HG03432 (cell line): ENCODE data around the gene MAGI3.
"Not testable (repeated sequence)": the region's sequence is repeated elsewhere in the genome, so short reads cannot be mapped to it uniquely, and the experiment has no call there.

Source experiments
- ATAC-seq: cut with Tn5 transposase; IDR thresholded peaks from one replicate; pipeline ENCODE4 v1.9.1; 2021; ENCODE audit warnings: mild to moderate bottlenecking, moderate library complexity; ENCODE audit not compliant: unreplicated experiment

Gene MAGI3

DNA sequence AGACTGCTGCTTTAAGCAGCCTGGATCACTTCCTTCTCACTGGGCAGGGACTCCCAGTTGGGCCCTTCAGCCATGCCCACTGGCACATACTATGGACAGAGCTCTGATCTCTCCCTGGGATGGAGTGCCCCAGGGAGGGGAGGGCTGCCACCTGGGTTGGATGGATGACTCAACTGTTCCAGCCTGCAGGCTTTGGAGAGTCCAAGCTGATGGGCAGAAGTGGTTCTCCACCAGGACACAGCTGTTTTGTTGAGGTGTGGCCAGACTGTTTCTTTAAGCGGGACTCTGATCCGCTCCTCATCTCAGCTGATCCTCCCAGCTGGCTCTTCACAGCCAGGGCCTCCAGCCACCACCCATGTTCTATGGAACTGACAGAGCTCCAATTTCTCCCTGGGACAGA is 166.9 kb downstream of the MAGI3 start:
- ATAC-seq, result no peak

DNA sequence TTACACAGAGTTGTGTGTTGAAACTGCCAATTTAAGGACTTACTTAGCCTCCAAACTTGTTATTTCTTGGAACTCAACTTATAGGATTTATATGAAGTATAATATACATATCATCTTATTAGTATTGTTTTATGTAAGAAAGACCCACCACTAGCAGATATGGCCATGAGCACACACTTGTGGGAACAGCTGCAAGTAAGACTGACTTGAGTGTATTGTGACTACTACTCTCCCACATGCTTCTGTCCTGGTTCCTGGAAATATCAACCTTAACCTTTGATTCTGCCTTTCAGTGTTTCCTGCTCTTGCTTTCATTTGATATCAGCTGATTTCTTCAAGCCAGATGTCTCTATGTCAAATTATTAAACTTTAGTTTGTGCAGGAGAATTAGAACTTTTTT is 175.3 kb downstream of the MAGI3 start:
- ATAC-seq, result no peak

DNA sequence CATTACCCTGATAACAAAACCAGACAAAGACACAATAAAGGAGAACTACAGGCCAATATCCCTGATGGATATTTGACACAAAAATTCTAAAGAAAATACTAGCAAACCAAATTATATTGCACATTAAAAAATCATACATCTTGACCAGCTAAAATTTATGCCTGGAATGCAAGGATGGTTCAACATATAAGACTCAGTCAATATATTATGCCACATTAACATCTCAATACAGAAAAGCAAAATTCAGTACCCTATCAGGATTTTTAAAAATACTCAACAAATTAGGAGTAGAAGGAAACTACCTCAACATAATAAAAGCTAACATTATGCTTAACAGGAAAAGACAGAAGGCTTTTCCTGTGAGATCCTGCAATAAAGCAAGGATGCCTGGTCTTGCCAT is 177.1 kb downstream of the MAGI3 start:
- ATAC-seq, result no peak

DNA sequence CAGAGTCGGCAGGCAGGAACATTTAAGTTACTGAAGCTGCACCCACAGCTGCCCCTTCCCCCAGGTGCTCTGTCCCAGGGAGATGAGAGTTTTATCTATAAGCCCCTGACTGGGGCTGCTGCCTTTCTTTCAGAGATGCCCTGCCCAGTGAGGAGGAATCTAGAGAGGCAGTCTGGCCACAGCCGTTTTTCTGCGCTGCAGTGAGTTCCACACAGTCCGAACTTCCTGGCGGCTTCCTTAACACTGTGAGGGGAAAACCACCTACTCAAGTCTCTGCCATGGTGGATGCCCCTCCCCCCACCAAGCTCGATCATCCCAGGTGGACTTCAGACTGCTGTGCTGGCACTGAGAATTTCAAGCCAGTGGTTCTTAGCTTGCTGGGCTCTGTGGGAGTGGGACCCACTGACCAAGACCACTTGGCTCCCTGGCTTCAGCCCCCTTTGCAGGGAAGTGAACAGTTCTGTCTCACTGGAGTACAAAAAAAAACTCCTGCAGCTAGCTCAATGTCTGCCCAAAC is 185.5 kb downstream of the MAGI3 start:
- ATAC-seq, result not testable (repeated sequence)

DNA sequence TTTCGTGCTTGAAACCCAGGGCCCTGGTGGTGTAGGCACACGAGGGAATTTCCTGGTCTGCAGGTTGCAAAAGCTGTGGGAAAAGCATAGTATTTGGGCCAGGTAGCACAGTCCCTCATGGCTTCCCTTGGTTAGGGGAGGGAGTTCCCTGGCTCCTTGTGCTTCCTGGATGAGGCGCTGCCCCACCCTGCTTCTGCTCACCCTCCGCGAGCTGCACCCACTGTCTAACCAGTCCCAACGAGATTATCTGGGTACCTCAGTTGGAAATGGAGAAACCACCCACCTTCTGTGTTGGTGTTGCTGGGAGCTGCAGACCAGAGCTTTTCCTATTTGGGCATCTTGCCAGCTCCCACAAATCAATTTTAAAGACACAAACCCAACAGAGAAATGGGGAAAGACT is 186.0 kb downstream of the MAGI3 start:
- ATAC-seq, result no peak

DNA sequence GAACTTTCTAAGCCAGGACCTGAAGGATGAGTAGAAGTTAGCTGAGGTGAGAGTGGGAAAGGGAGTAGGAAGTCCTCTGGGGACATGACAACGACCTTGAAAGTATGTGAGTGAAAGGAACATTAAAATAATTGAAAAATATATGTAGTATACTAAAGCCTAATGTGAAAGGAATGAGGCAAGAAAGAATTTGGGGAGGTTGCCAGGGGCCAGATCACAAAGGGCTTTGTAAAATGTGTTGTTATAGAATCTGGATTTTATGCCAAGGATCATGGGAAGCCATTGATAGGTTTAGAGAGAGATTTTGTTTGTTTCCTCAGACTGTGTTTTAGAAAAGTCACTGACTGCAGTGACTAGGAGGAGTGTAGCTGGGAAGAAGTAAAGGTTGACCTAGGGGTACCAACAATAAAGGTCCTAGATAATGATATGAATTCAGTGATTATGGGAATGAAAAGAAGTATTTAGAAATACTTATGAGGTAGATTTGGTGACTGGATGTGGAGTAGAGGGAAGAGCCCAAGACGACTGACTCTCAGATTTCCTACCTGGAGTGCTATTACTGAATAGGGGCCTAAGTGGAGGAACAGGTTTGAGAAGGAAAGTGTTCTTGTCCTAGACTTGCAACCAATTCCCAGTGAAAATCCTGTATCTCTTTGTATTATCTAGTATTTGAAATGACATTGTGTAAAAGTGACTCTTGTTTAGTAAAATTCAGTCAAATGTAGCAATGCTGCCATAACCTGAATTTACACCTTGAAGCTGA is 189.1 kb downstream of the MAGI3 start:
- ATAC-seq, result no peak

DNA sequence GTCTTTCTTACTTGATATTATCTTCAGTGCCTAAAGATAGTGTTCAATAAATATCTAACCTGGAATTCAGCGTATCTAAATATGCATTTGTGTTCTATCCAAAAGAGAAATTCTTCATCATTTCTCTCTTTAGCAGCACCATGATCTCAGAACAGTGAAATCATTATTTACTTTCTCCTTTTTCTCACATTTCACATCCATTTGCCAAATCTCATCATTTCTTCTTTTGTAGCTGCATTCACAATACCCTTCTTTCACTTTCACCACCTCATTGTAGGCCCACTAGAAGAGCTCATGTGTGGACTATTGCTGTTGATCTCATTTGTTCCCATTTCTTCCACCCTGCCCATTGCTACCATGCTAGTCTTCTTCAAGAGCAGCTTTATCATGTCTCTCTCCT is 191.0 kb downstream of the MAGI3 start:
- ATAC-seq, result no peak

DNA sequence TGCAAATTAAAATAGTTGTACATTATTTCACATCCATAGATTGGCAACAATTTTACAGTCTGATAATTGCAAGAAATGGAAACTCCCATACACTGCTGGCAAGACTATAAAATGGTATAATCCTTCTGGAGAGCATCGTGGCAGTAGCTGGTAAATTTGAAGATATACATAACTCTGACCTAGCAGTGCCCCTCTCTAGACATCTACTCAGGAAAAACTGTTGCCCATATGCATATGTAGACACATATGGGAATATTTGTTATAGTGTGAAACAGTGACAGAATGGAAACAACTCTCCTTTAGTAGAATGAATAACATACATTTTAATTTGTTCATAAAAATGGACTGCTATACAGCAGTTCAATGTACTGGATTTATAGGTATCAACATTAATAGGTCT is 191.8 kb downstream of the MAGI3 start:
- ATAC-seq, result no peak

DNA sequence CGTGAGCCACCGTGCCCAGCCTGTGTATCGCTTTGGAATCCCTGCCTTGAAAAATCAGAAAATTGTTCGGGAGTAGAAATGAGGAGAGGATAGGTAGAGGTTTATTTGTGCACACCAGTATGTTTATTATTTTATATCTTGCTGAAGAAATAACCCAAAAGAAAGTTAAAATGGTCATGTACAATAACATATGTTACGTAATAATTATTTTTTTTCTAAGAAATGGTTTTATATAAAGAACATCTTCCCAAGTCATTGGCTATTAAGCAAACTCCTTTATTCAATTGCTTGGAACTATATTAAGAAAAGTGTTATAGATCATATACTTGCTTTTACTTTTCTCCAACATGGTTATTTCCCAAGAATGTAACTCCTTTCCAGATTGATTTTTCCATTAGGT is 197.2 kb downstream of the MAGI3 start:
- no peak for ATAC-seq

DNA sequence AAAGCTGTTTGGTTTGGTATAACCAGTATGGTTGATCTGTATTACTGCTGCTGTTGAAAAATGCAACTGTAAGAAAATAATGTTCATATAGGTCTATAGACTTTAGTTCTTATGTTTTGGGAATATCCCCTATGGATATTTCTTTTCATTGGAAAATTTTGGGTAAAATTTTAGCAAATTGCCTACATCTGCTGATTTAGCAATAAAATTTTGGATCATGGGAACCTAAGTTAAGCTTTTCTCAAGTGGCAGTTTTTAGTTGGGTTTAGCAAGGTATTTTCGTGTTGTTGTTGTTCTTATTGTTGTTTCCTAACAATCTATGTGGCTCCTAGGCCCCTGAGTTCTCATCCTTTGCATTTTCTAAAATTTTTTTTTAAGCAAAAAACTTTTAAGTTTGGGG is 201.9 kb downstream of the MAGI3 start:
- ATAC-seq, result no peak

DNA sequence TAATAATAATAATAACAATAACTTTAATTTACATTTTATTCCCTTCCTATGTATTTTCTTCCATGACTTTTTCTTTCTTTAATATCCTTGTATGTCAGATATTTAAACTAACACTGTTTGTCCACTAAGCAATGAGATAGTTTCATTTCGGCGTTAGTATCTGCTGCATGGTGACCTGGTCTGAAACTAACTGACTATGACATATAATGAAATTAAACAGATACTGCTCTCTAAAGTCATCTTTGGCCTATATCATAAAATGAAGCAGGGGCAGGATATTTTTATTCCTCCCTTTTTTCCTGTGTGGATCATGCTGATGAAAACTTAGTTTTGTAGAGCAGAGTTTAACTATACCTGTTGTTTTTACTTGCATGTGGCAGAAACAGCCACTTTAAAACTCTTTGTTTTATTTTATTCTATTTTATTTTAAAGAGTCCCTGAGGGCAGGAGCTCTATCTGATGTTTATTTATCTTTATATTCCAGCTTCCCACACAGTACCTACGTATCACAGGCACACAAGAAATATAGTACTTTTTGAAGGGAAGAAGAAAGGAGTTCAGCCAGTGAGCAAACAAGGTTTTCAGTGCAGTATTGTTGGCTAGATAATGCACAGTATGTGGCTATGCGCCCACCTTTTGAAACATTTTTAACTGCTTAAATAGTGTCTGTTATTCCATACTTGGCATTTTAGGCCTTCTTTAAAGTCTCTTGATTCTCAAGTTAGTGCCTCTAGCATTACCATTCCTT is 203.4 kb downstream of the MAGI3 start:
- no peak for ATAC-seq

DNA sequence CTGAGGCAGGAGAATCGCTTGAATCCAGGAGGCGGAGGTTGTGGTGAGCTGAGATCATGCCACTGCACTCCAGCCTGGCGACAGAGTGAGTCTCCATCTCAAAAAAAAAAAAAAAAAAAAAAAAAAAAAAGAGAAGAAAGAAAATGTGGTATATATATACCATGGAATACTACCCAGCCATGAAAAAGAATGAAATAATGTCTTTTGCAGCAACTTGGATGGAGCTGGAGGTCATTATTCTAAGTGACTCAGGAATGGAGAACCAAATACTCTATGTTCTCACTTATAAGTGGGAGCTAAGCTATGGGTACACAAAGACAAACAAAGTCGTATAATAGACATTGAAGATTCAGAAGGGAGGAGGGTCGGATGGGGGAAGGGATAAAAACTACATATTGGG is 214.2 kb downstream of the MAGI3 start:
- ATAC-seq, result not testable (repeated sequence)

DNA sequence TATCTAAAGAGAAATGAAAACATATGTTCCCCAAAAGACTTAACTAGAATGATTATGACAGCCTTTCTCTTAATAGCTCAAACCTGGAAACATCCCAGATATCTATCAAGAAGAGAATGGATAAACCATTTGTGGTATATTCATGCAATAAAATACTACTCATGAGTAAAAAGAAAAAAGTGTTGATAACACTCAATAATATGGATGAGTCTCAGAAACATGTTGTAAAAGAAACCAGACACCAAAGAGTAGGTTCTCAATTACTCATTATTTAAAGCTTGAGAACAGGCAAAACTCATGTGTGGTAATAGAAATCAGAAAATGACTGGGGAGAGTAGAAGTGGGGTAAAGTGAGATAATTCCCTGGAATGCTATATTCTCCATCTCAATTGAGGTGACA is 214.8 kb downstream of the MAGI3 start:
- ATAC-seq, result no peak

DNA sequence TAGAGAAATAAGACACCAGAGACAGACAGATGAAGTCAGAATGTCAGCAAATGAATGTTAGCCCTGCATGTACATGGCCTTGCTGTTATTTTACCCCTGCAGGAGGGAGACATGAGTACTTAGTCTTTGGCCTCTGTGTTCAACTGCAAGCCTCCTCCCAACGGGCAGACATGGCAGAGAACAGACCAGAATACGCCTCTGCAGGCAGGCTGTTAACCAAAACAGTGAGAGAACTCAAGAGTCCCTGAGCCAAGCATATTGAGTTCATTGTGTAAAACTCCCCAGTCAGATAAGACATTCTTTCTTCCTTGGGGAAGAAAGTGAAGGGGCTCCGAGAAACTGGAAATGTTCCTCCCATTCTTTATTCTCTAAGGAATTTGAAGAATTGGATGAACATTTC is 218.1 kb downstream of the MAGI3 start:
- no peak for ATAC-seq

DNA sequence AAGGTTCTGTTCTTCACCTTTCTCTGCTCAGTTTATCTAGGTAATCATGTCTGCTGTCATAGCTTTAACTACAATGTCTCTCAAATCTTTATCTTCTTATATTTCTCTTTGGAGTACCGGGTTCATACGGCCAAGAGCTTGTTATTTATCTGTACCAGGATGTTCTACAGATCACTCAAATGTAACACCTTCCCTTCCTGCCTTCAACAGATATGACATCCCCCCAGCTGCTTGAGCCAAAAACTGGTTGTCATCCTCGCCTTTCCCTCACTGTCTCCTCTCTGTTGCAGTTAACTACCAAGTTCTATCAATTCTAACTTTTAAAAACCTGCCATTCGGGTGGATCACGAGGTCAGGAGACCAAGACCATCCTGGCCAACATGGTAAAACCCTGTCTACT is 220.1 kb downstream of the MAGI3 start:
- no peak for ATAC-seq

DNA sequence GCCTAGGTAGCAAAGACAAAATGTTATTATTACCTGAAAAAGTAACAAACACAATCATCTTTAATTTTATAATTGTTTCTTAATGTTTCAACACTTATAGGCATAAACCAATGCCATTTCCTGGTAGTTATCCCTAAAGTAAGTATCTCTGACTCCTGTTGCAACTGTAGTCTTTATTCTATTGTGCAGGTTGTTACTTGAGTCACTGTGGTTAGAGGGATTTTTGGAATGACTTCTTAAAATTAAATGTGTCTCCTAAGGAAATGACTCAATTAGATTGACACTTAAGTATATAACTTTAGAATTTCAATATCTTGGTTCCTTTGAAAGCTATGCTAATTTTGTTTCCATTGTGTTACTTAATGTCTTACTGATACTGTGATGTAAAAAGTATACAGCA is 225.1 kb downstream of the MAGI3 start:
- no peak for ATAC-seq

DNA sequence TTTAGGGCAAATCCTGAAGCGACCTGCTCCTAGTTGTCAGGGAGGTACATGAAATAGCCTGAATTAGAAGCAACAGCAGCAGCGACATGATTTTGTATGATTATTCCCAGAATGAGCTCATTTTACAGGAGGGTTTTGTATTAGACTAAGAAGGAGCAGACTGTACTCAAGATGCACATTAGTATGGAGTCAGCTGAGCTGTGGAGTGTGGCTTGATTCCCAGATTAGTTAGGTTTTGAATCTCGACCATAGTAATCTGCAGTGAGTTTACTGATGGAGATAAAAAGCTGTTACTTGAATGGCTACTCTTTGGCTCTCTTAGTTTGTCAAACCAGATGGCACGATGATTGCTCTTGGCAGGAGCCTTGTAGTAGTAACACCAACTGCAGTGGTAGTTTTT is 225.8 kb downstream of the MAGI3 start:
- ATAC-seq, result no peak

DNA sequence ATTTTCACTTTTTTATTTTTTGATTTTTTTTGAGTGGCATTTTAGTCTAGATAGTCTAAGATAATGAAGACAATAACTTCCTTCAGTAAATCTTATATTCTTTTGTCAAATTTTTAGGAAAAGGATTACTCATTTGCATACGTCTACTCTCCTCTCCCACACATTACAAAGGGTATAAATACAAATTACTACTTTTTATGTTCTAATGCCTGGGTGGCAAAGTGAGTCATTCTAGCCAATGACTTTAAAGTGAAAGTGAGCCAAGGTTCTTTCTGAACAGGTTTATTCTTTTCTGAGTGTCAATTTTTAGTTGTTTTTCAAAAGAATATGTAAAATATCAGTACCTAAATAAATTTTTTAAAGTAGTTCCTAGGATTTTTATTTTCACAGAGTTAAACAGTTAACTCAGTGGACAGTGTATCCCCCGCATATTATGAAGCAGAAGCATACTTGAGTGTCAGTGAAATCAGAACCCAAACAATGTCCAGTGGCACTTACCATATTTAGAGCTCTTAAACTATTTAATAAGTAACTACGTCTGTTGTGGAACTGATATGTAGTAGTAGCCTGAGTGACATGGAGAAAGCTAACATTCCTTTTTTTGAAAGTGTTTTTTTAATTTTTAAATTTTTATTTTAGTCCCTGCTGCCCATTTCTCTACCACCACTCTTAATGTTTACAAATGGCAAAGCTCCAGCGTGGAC is 227.3 kb downstream of the MAGI3 start:
- no peak for ATAC-seq

DNA sequence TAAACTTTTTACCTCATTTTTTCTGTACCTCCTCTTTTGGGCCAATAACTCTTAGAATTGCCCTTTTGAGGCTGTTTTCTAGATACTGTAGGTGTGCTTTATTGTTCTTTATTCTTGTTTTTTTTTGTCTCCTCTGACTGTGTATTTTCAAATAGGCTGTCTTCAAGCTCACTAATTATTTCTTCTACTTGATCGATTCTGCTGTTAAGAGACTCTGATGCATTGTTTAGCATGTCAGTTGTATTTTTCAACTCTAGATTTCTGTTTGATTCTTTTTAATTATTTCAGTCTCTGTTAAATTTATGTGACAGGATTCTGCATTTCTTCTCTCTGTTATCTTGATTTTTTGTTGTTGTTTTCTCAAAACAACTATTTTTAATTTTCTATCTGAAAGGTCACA is 238.7 kb downstream of the MAGI3 start:
- ATAC-seq, result no peak

DNA sequence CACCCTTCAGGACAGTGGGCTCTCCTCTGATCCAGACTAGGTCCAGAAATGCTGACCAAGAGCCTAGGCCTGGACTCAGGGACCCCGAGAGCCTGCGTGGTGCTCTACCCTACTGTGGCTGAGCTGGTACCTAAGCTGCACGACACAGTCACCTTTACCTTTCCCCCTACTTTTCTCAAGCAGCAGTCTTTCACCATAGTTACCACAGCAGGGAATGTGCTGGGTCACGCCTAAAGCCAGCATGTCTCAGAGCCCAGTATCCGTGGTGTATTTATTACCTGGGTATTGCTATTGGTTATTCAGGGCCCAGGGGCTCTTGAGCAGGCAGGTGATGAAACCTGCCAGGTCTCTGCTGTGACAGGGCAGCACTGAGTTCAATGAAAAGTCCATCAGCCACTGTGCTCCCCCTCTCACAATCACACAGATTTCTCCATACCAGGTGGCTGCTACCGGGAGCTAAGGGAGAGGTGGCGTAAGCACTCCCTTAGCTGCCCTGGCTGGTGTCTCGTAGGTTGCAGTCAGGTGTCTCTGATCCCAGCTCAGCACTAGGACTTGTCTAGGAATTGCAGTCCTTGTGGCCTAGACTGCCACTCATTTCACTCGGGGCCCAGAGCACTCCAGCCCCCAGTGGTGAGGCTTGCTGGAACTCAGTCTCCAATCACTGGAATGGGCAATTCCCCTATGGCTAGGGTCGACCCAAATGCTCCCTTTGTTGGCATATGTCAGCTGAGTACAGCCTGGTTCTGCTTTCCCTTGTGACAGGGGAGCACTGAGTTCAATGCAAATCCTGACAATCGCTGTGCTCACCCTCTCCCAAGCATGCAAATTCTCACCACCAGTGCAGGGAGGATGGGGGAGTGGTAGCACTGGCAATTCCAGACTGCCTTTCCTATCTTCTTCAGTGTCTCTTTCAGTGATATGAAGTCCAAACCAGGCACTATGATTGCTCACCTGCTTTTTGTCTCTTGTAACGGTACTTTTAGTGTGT is 240.3 kb downstream of the MAGI3 start:
- no peak for ATAC-seq

DNA sequence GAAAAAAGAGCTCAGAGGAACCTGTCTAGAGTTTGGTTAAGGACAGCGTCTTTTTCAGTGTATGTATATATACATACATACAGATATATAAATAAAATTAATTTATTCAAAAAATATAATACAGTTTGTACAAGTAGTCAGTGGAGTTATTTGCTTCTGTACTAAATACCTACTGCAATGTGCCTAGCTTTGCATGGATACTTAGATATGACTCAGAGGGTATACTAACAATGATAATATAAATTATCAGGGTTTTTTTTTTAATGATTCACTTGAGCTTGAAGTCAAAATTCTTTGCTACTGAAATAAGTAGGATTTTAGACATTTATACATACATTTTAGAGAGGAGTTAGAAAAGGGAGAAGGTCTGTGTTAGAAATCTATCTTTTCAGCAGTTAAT is 251.1 kb downstream of the MAGI3 start:
- no peak for ATAC-seq
